GM12892 (cell line): ENCODE measurements around the gene ITK.

ENCODE experiments used
- POLR2A ChIP-seq: IDR thresholded peaks from 2 replicates; pipeline ENCODE4 v1.6.1; 2011; ENCODE audit warnings: low read depth, low read length, control low read depth
- TAF1 ChIP-seq: IDR thresholded peaks from 2 replicates; pipeline ENCODE4 v1.6.1; 2011; ENCODE audit warnings: low read depth, mild to moderate bottlenecking, control low read depth, low read length, borderline replicate concordance

- TF ChIP-seq POLR2A (no peak), TAF1 (no peak)
These were observed 90.1 kb downstream of the ITK start for GRCh38 chr5:157270771-157271170.
